ENCODE data around the gene APOBEC4. TPM values are rescaled to one million over a fixed set of nuclear protein-coding genes. Genes with fewer than 3 reads are reported as not detected.

Gene APOBEC4
- total RNA-seq, 3 donors from 2014 or later: not detected

- intact Hi-C loops (cut with DNase I; ENCODE audit: low total_unique reads): no loop called here
- DNase-seq (ENCODE audit: low spot score in 2 of 2): no peak
- H3K27me3 ChIP-seq: no peaks in the 10 kb centered on the region
- TF ChIP-seq POLR2AphosphoS5 (IDR thresholded peaks at IDR 0.05): no peak
- TF ChIP-seq POLR2A (IDR thresholded peaks at IDR 0.05): no peak
- no peak for TF ChIP-seq CTCF (IDR thresholded peaks at IDR 0.05)
- no peak overlapping the region for H3K27ac ChIP-seq
- no peak overlapping the region for H3K4me3 ChIP-seq
- peaks cover 0 to 3% of the 10 kb centered on the region in 2 donors for H3K4me1 ChIP-seq
- H3K36me3 ChIP-seq: no peaks in the 10 kb centered on the region
- H3K9me3 ChIP-seq: no peaks in the 10 kb centered on the region
Observed at GRCh38 chr1:183638649-183639387, 14.3 kb downstream of the APOBEC4 start.

DNA sequence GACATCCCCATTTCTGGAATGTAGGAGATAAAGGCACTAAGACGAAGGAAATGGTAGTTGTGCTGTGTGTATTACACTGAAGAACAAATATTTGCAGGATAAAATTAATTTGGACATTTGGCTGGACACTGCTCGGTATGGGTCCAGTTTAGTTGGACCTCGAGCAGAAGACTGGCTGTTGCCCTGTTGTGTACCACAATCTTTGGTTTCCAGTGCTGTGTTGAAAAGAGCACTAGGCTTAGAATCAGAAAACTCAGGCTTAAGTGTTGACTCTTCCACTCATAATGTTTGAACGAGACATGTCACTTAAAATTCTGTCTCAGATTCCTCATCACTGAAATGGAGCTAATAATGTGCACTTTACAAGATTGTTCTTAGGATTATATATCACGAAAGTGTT lies 16.3 kb downstream of the APOBEC4 start:
- intact Hi-C loops (cut with DNase I; ENCODE audit: low total_unique reads): no loop called here
- Histone ChIP-seq H3K4me3 (peak overlapping the region in 2 of 3 donors; percentile 90 to 91), H3K9me3 (no peaks in the 10 kb centered on the region), H3K36me3 (peaks cover 5% of the 10 kb centered on the region), H3K27me3 (no peaks in the 10 kb centered on the region), H3K4me1 (peaks cover 0 to 3% of the 10 kb centered on the region in 2 donors), H3K27ac (no peak overlapping the region)
- no peak for DNase-seq (ENCODE audit: low spot score in 2 of 2)
- TF ChIP-seq POLR2AphosphoS5 (IDR thresholded peaks at IDR 0.05): no peak
- no peak for TF ChIP-seq CTCF (IDR thresholded peaks at IDR 0.05)
- no peak for TF ChIP-seq POLR2A (IDR thresholded peaks at IDR 0.05)

GRCh38 chr1:183636334-183636682 lies 16.8 kb downstream of the APOBEC4 start:
- TF ChIP-seq POLR2A (IDR thresholded peaks at IDR 0.05): no peak
- TF ChIP-seq CTCF (IDR thresholded peaks at IDR 0.05): no peak
- TF ChIP-seq POLR2AphosphoS5 (IDR thresholded peaks at IDR 0.05): no peak
- DNase-seq (ENCODE audit: low spot score in 2 of 2): no peak
- Histone ChIP-seq H3K9me3 (no peaks in the 10 kb centered on the region), H3K27ac (peak overlapping the region; percentile 94 to 97), H3K4me1 (peaks cover 0 to 3% of the 10 kb centered on the region in 2 donors), H3K4me3 (peak overlapping the region; percentile 90 to 92 (median 91)), H3K36me3 (peaks cover 5% of the 10 kb centered on the region), H3K27me3 (no peaks in the 10 kb centered on the region)
- intact Hi-C loops (cut with DNase I; ENCODE audit: low total_unique reads): no loop called here

DNA sequence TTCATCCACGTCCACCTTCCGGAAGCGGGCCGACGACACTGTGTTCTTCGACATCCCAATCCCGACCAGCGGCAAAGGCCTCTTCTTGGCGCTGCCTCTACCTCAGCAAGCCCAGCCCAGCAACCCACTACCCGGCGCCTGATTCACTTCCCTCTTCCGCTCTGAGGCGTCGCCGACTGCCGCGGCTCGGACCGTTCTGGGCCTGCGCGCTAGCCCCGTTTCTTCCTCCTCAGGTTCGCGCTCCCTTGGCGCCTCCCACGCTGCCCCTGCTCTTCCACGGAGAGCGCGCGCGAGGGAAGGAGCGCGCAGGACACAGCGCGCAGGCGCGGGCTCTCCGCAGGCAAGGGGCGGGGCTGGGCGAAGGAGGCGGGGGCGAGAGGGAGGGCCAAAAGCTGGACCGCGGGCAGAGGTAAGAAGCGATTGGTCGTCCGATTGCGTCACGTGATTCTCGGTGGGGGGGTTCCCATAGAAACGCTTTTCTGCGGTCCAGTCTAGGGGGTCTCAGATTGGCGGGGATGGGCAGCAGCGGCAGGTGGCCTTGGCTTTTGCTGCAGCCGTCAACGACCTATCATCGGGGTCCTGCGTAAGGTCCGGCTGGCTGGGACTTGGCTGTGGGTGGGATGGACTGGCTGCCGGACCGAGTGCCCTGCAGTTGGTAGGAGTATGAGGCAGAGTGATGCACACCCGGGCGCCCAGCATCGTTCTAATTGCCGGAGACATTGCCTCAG lies 17.3 kb downstream of the APOBEC4 start, which contains the start of gene ARPC5:
TSS of gene ARPC5 (minus strand) at position 178 of the 728 bp plus-strand sequence. CDS start at position 54, 124 bp downstream.
- peak; percentile 93 to 95 for DNase-seq (ENCODE audit: low spot score in 2 of 2)
- no peaks in the 10 kb centered on the region for H3K27me3 ChIP-seq
- peak within 1 kb of the TSS; percentile 90 to 92 (median 91) for H3K4me3 ChIP-seq
- H3K4me1 ChIP-seq: peaks cover 0 to 3% of the 10 kb centered on the region in 2 donors
- TF ChIP-seq POLR2A (IDR thresholded peaks at IDR 0.05): peak; percentile 69
- TF ChIP-seq POLR2AphosphoS5 (IDR thresholded peaks at IDR 0.05): peak; percentile 53 to 83 (median 74)
- no peak for TF ChIP-seq CTCF (IDR thresholded peaks at IDR 0.05)
- intact Hi-C loops (cut with DNase I; ENCODE audit: low total_unique reads): no loop called here
- H3K36me3 ChIP-seq: peaks cover 5% of the 10 kb centered on the region
- no peaks in the 10 kb centered on the region for H3K9me3 ChIP-seq
- peak within 1 kb of the TSS; percentile 94 to 97 for H3K27ac ChIP-seq
